Measurements from ENCODE around the gene FLNB.

Gene FLNB

GRCh38 chr3:57972531-57973111 is 35.6 kb upstream of the FLNB start:
- H3K4me3 ChIP-seq (ENCODE audit: low read depth, low read length): no peak overlapping the region
- no peak for TF ChIP-seq CTCF (IDR thresholded peaks at IDR 0.05; ENCODE audit: borderline replicate concordance, insufficient read depth, low read depth, low read length)

GRCh38 chr3:57973715-57974477 is 34.3 kb upstream of the FLNB start:
- H3K4me3 ChIP-seq (ENCODE audit: low read depth, low read length): no peak overlapping the region
- no peak for TF ChIP-seq CTCF (IDR thresholded peaks at IDR 0.05; ENCODE audit: borderline replicate concordance, insufficient read depth, low read depth, low read length)

GRCh38 chr3:57974796-57975388 is 33.3 kb upstream of the FLNB start:
- no peak for TF ChIP-seq CTCF (IDR thresholded peaks at IDR 0.05; ENCODE audit: borderline replicate concordance, insufficient read depth, low read depth, low read length)

GRCh38 chr3:57977818-57978235 is 30.4 kb upstream of the FLNB start:
- no peak for TF ChIP-seq CTCF (IDR thresholded peaks at IDR 0.05; ENCODE audit: borderline replicate concordance, insufficient read depth, low read depth, low read length)

More at GRCh38 chr3:57974796-57975388, 33.3 kb upstream of the FLNB start:
- no peak overlapping the region for H3K4me3 ChIP-seq (ENCODE audit: low read depth, low read length)

GRCh38 chr3:57978316-57978715 is 29.9 kb upstream of the FLNB start:
- TF ChIP-seq CTCF (IDR thresholded peaks at IDR 0.05; ENCODE audit: borderline replicate concordance, insufficient read depth, low read depth, low read length): no peak
- H3K4me3 ChIP-seq (ENCODE audit: low read depth, low read length): no peak overlapping the region

More at GRCh38 chr3:57977818-57978235, 30.4 kb upstream of the FLNB start:
- no peak overlapping the region for H3K4me3 ChIP-seq (ENCODE audit: low read depth, low read length)

GRCh38 chr3:57980416-57980815 is 27.8 kb upstream of the FLNB start:
- H3K4me3 ChIP-seq (ENCODE audit: low read depth, low read length): no peak overlapping the region
- TF ChIP-seq CTCF (IDR thresholded peaks at IDR 0.05; ENCODE audit: borderline replicate concordance, insufficient read depth, low read depth, low read length): no peak
